Measurements from ENCODE around the gene FARS2.

FARS2 gene

DNA sequence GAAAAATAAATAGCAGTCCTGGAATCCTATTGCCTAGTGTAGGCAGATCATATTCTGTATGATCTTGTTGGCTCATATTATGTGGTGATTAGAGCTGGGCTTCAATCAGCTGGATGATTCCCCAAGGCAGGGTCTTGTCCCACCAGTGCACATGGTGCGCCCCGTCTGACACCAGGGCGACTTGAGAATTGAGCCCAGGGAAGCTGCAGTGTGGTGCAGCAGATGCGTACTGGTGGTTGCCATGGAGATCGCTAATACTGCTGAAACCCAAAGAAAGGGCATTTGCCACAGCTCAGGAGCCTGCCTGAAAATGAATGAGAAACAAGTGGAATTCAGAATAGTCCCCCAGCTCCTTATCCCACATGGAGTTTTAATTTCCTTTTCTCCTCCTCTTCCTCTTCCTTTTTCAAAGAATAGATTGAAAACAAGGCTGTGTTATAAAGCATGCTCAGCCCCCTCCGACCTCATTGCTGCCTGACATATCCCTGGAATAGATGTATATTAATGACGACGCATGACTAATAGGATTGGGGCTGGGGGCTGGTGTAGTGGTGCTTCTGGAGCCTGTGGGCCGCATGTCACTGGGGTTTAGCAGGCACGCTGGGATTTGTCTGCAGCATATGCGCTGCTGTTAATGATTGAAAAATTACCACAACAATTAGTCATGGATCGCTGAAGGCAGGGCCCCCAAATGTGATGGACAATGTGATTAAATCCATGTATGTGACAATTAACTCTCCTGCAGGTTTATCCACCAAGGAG, 210.5 kb downstream of the FARS2 start:
- no peak for DNase-seq

DNA sequence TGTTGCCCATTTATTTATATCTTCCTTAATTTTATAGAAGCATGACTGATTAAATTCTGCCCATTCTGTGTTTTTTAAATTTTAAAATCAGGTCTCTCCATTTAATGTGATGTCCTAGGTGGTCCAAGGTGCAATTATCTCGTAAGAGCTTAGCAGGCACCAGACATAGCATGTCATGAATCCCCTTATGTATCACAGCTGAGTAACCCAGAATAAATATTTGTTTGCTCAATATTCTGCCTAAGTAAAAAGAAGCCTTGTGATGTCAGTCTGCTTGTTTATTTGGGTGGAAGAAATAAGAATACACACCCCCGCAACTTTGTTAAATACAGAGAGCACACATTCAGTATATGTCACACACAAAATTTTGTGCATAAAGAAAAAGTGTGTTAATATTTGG, 211.3 kb downstream of the FARS2 start:
- no peak for DNase-seq

DNA sequence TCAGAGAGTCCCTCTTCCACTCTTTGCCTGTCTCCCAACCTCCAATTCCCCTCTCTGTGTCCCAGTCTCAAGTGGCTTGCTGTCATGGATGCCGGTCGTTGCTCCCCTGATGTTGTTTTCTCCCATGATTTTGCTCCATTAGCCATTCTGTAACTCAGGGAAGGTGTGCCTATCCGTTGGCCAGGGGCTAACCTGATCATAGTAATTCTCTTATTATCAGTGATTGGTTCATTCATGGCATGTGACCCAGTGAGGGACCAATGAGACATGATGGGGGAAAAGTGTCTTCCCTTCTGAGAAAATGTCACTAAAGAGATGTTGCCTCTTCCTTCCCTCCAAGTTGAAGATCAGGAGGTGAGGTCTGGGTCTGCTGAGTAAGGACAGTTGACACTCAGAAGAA, 214.5 kb downstream of the FARS2 start:
- DNase-seq, result no peak

DNA sequence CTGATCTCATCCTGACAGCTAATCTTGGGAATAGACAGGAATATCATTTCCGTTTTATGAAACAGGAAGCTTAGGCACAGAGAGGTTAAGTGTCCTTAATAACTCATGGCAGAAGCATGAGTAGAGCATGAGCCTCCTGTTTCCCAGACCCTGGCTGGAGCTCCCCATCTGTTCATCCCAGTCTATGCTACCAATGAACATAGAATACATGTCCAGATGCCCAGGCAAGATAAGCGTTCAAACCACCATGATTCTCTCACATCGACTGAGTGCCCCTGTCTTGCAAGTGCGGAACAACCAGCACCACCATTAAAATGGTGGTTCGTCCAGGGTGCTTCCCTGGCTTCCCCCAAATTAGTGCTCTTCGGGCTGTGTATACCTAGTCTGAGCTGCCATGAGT, 217.1 kb downstream of the FARS2 start:
- DNase-seq, result no peak

DNA sequence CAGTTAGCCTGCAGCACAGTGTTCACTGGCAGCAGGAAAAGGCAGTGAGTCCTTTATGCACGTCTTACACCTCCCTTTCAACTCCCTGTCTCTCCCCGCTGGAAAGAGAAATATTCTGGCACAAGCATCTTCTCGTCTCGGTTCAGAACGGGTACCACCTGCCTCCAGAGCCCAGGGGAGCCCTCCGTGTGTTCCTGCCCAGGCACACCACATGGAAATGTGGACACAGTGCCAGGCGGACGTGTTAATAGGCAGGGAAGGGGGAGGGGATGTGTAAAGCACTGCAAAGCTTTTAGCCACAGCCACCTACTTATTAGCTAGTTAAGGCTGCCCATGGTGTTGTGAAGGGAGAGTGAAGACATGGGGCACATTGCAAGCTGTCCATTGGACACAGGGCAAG, 219.7 kb downstream of the FARS2 start:
- no peak for DNase-seq

DNA sequence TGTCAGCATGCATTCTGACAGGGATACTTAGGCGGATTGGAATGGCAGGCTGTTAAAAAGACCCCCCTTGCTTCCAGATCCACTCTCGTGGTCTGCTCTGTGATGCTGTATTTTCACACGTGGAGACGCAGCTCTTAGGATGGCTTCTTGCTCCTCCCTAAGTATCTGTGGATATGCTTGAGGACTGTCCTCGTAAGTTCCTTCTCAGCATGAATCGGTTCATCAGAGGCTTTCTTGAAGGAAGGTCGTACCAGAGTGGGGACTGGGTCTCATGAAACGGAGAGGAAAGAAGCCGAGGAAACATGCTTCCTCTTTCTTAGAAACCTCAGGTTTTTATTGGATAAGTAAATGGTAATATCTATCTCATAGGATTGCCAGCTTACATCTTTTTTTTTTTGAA, 220.4 kb downstream of the FARS2 start:
- DNase-seq, result no peak

- DNase-seq, result no peak
Measured at GRCh38 chr6:5482619-5483018, 221.3 kb downstream of the FARS2 start.

- DNase-seq, result no peak
Measured at GRCh38 chr6:5484692-5485091, 223.4 kb downstream of the FARS2 start.

- no peak for DNase-seq
Measured at GRCh38 chr6:5486214-5486613, 224.9 kb downstream of the FARS2 start.

DNA sequence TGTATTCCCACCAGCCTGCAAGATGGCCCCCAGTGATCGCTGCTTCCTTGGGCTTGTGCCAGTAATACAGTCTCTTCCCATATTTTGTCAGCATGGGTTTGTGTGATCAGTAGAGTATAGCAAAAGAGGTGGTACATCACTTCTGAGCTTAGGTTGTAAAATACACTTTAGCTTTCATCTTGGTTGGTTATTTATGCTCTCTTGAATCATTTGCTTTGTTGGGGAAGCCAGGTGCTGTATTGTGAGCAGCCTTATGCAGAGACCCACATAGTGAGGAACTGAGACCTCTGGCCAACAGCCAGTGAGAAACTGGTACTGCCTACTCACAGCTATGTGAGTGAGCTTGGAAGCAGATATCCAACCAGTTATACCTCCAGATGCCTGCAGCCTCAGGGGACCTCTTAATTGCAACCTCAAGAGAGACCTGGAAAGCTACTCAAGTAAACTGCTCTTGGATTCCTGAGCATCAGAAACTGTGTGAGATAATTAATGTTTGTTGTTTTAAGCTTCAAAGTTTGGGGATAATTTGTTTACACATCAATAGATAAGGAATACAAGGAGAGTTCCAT, 229.3 kb downstream of the FARS2 start:
- no peak for DNase-seq

- DNase-seq, result no peak
Measured at GRCh38 chr6:5492356-5492755, 231.0 kb downstream of the FARS2 start.

DNA sequence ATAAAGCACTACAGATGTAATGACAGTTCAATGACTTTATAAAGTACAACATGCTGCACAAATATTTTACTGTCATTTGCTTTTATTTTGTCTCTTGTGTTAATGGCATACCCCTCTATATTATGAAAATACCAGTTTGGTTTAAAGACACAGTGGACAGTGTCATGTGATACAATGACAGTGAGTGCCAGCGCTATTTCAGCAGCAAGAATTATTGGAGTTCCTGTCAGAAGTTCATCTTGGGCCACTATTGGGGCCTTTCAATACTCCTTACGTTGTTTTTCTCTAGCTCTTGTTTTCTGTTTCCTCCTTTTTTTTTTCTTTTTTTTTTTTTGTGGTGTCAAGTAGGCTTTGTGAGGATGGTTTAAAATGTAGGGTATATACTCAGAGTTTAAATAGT, 232.5 kb downstream of the FARS2 start:
- DNase-seq, result no peak

DNA sequence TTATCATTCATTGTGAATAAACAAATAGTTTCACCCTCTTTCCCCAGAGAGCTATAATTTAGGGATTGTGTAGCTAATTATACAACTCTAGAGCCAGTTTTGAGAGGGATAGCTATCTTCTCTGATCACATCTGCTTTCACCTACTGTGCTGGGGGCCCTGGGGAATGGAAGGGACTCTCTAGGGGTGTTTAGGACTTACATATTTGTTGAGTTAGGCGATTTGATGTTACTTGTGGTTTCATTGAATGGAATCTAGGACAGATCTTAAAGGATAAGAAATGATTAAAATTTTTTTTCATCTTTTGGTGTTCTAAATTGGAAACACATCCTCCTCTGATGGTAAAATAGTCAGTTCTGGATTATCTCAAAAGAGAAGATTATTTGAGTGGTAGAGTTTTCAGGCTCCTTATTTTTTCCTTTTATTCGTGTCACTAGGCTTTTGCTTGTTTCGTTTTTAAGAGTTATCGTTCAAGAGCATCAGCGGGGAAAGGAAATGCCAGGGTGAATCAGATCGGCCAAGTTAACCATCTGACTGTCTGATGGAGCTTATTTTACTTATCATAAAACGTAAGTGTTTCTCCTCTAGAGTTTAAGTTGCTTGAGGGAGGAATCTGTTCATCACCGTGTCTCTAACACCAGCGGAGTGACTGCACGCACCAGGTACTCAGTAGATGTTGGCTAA, 236.7 kb downstream of the FARS2 start:
- DNase-seq, result peak; percentile 92

DNA sequence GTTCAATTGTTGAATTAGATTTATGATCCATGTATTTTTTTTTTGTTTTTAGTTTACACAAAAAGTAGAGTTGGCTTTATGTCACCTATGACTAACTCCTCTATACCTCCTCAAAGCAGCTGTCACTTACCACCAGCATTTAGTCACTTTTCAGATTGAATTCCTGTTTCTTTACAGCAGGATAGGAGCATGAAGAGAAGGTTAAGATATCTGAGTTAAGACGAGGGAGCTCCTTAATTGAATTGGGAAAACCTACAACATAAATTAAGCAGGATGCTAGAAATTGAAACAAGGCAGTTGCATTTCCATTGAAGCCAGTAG, 237.2 kb downstream of the FARS2 start:
- no peak for DNase-seq

- DNase-seq, result peak; percentile 67
Measured at GRCh38 chr6:5499644-5500306, 238.5 kb downstream of the FARS2 start.

DNA sequence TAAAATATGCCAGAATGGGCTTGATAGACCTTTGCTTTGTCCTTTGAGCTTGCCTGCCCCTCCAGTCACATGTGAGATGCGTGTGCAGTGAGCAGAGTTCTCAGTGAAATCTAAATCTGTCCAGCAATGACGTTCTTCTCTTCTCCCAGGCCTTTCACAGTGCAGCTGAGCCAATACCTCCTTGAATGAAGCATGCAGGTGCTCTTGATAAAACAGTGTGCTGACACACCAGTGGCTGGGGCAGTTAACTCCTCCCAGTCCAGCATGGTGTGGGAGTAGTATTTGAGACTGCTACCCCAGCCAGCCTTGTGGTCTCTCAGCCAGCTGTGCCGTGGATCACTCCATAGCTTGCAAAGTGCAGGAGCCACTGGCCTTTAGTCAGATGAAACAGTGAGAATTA, 240.5 kb downstream of the FARS2 start:
- no peak for DNase-seq

DNA sequence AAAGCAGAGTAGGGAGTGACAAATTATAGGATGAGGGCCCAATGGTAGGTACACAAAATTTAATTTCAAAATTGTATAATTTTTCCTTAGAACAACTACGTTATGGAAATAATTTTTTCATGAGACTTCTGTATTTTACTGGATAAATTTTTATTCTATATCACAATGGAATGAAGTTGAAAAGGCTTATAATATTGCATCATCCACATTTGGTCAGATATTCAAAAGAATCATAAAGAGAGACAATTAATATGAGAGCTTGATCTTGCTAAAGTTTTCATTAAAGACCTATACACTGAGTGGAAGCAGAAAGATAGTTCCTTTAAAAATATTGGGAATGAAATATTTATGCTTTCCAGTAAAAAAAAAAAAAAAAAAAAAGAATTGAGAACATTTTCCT, 242.8 kb downstream of the FARS2 start:
- DNase-seq, result no peak

DNA sequence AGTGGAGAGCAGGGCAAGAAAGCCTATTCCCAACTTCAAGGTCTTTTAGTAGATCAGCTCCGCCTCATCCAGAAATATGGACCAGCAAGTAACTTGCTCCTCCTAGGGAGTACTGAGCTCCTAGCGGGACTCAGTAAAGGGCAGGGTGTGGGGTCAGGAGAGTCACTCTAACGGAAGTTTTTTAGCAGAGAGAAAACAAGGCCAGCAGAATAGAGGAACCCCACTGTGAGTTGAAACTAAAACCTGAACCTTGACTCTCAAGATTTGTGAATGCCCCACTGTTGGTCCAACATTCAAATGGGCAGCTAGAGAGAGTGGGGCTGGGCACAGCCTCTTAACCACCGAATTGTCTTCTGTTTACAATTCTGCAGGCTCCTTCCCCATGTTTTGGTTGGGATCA, 244.8 kb downstream of the FARS2 start:
- DNase-seq, result no peak

DNA sequence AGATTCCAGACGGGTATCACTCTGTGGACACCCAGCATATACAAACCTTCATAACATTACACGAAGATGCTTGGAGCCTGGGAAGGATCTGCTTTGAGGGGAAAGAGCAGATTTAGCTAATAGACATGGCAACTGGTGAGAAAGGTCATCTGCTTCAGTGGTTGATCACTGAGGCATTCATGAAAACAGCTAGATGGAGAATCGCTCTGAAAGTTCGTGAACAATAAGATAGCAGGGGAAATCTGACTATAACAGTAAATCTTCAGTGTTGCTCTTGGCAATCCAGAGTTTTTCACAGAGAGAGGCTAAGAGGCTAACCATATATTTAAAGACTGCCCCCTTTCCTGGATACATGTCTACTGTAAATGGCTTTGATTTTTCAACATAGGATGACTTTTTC, 245.3 kb downstream of the FARS2 start:
- no peak for DNase-seq

DNA sequence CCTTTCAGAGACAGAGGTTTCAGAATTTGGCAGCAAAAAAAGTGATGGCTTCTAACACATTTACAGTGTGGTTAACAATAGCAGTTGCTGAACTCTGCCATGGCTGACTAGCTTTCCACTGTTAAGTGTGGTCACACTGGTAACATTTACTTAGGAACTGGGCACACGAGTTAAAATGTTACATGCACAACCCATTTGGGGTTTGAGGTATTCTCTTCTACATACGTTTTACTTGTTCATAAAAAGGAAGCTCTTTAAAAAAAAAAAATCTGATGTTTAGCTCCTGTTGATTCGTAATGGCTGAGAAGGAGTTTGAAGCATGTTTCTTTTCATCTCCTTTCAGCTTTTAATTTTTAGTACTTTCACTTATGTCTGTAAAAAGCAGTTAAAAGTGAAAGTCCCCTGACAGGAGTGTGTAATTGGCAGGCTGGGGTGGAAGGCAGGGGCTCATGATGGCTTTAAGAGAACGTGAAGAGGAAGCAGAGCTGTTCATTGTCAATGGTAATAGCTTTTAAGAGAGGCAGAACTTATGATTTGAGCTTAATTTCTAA, 245.9 kb downstream of the FARS2 start:
- no peak for DNase-seq

DNA sequence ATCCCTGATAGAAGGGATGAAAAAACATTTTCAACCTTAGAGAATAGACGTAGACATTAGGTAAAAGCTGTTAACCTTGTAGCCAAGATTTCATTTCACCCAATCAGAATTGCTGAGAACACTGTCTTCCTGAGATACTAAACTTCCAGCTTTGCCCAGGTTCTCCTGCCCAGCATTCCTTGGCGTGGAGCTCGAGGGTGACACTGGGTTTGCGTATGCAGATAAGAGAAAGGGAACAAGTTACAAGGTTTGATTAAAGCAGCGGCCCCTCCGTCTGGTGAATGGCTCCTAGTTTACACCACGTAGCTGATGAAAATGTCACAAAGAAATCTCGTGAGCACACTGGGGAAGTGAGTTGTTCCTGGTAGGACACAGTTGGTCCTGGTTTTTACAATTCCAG, 247.8 kb downstream of the FARS2 start:
- DNase-seq, result no peak

DNA sequence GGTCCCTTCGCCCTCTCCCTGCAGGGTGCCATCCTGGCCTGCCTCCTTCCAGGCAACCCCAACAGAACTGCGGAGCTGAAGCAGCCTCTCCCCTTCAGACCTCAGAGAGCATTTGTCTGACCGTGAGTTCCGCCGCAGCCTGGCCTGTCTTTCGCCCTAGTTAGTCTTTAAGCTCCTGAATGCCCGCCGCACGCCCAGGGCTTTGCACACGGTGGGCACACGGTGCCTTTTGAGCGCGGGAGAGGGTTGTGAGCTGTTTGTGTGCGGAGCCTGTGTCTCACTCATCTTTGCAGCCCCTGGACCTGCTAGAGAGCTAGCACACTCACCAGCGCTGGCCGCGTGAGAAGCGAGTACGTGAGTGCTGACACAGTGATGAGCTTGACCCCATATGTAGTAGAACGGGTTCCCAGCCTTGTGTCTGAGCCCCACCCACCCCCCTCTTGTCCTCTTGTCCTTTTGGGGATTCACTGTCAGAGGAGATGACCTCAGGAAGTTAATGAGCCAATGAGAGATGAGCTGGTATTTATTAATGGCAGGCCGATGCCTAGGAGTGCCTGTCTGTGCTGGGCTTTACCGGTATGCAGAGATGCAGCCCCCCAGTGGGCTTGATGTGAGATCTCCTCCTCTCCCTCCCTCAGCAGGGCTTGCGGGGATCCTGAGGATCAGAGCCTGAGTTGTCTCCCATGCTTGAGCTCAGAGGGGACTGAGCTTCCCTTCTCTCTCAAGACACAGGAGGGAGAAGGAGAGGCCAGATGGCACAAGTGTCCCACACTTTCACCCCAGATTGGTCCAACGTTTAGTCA, 249.2 kb downstream of the FARS2 start:
- no peak for DNase-seq

DNA sequence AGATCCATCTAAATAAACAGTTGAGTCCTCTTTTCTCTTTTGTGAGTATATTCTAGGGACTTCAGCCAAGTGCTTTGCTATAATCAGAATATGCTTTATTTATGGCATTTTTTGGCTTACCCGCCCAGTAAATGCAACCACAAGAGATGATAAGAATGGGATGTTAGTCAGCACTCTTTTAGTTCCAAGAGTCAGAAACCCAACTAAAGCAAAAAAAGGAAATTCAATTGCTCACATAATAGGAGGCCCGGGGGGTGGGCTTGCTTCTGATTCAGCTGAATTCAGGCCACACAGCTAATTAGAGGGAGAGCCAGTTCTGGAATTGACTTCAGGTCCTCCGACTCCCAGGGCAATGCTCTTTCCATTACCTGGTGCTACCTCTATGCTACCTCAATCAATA, 250.6 kb downstream of the FARS2 start:
- DNase-seq, result peak; percentile 78
